NCI-H748 (cell line): ENCODE results near the gene PEX26.
"Not testable (repeated sequence)": the region's sequence is repeated elsewhere in the genome, so short reads cannot be mapped to it uniquely, and the experiment has no call there.

Source experiments
- DNase-seq: peaks from one replicate; lab custom pipeline; 2025; ENCODE audit not compliant: unreplicated experiment; lab: John Stamatoyannopoulos, UW

Gene PEX26

GRCh38 chr22:18093661-18094060 lies 15.9 kb downstream of the PEX26 start:
- no peak for DNase-seq

GRCh38 chr22:18095101-18095805 lies 17.5 kb downstream of the PEX26 start:
- no peak for DNase-seq

- DNase-seq, result no peak
These were observed 19.0 kb downstream of the PEX26 start for GRCh38 chr22:18096823-18097222.

- no peak for DNase-seq
These were observed 23.0 kb downstream of the PEX26 start for GRCh38 chr22:18100781-18101180.

GRCh38 chr22:18101536-18101935 lies 23.7 kb downstream of the PEX26 start:
- no peak for DNase-seq

GRCh38 chr22:18103527-18104269 lies 25.9 kb downstream of the PEX26 start:
- no peak for DNase-seq

- DNase-seq, result no peak
These were observed 26.8 kb downstream of the PEX26 start for GRCh38 chr22:18104566-18104965.

GRCh38 chr22:18105981-18106380 lies 28.2 kb downstream of the PEX26 start:
- not testable (repeated sequence) for DNase-seq

- not testable (repeated sequence) for DNase-seq
These were observed 29.0 kb downstream of the PEX26 start for GRCh38 chr22:18106550-18107341.

- no peak for DNase-seq
These were observed 30.4 kb downstream of the PEX26 start for GRCh38 chr22:18108187-18108586.

- no peak for DNase-seq
These were observed 31.8 kb downstream of the PEX26 start for GRCh38 chr22:18109410-18110193.

- DNase-seq, result peak; percentile 67
These were observed 32.6 kb downstream of the PEX26 start, which contains the start of gene TUBA8 for GRCh38 chr22:18110194-18110953. Gene TUBA8, plus strand, starts transcription at chr22:18110809. Its CDS starts 57 bp downstream, at chr22:18110866.

GRCh38 chr22:18110954-18111758 lies 33.4 kb downstream of the PEX26 start:
- no peak for DNase-seq

GRCh38 chr22:18111759-18112330 lies 34.1 kb downstream of the PEX26 start:
- no peak for DNase-seq

- no peak for DNase-seq
These were observed 34.6 kb downstream of the PEX26 start for GRCh38 chr22:18112440-18112839.

- DNase-seq, result no peak
These were observed 36.0 kb downstream of the PEX26 start for GRCh38 chr22:18113680-18114394.

GRCh38 chr22:18114495-18114894 lies 36.7 kb downstream of the PEX26 start:
- DNase-seq, result no peak

GRCh38 chr22:18114976-18115652 lies 37.3 kb downstream of the PEX26 start:
- no peak for DNase-seq
